ENCODE results near the gene EPB41L3.

EPB41L3 gene

GRCh38 chr18:5506174-5506573, 37.6 kb downstream of the EPB41L3 start:
- no peak for ATAC-seq
- TF ChIP-seq BACH2 (CRISPR knock-in tag; IDR thresholded peaks at IDR 0.05; ENCODE audit: borderline replicate concordance) (no peak), SNAI2 (CRISPR knock-in tag; IDR thresholded peaks at IDR 0.05) (no peak), ZFP30 (CRISPR knock-in tag; IDR thresholded peaks at IDR 0.05) (no peak), GLIS3 (CRISPR knock-in tag; IDR thresholded peaks at IDR 0.05) (no peak), ZNF565 (CRISPR knock-in tag; conservative IDR thresholded peaks at IDR 0.05; ENCODE audit: low read depth) (no peak), ISL1 (CRISPR knock-in tag; IDR thresholded peaks at IDR 0.05) (no peak)

- TF ChIP-seq ZC3H10 (CRISPR knock-in tag; IDR thresholded peaks at IDR 0.05) (no peak), TOX (CRISPR knock-in tag; IDR thresholded peaks at IDR 0.05; ENCODE audit: borderline replicate concordance) (no peak), TSHZ2 (CRISPR knock-in tag; IDR thresholded peaks at IDR 0.05) (no peak), POU6F1 (CRISPR knock-in tag; IDR thresholded peaks at IDR 0.05; ENCODE audit: borderline replicate concordance, low read depth) (no peak), CSRNP3 (CRISPR knock-in tag; IDR thresholded peaks at IDR 0.05) (no peak)
- ATAC-seq: no peak
These were observed 40.1 kb downstream of the EPB41L3 start for GRCh38 chr18:5503740-5504139.

- ATAC-seq: no peak
- no peak for TF ChIP-seq CSRNP3 (CRISPR knock-in tag; IDR thresholded peaks at IDR 0.05)
- no peak for TF ChIP-seq RARB (CRISPR knock-in tag; IDR thresholded peaks at IDR 0.05)
- no peak for TF ChIP-seq POU6F1 (CRISPR knock-in tag; IDR thresholded peaks at IDR 0.05; ENCODE audit: borderline replicate concordance, low read depth)
- TF ChIP-seq ZFP30 (CRISPR knock-in tag; IDR thresholded peaks at IDR 0.05): no peak
- no peak for TF ChIP-seq OSR1 (CRISPR knock-in tag; IDR thresholded peaks at IDR 0.05)
- TF ChIP-seq ZNF8 (CRISPR knock-in tag; IDR thresholded peaks at IDR 0.05): no peak
- TF ChIP-seq GLIS3 (CRISPR knock-in tag; IDR thresholded peaks at IDR 0.05): no peak
- TF ChIP-seq TCF4 (CRISPR knock-in tag; IDR thresholded peaks at IDR 0.05; ENCODE audit: borderline replicate concordance): no peak
- no peak for TF ChIP-seq SNAI2 (CRISPR knock-in tag; IDR thresholded peaks at IDR 0.05)
- TF ChIP-seq PATZ1 (CRISPR knock-in tag; IDR thresholded peaks at IDR 0.05; ENCODE audit: borderline replicate concordance): no peak
These were observed 43.4 kb downstream of the EPB41L3 start for GRCh38 chr18:5500158-5500939.
